HG02840 (cell line): Measurements from ENCODE around the gene LPCAT1.
"Not testable (repeated sequence)": the region's sequence is repeated elsewhere in the genome, so short reads cannot be mapped to it uniquely, and the experiment has no call there.

Experiments
- ATAC-seq: cut with Tn5 transposase; IDR thresholded peaks from one replicate; pipeline ENCODE4 v1.9.1; 2021; ENCODE audit warnings: mild to moderate bottlenecking, moderate library complexity, moderate number of reproducible peaks; ENCODE audit not compliant: unreplicated experiment, low FRiP score

Gene LPCAT1

DNA sequence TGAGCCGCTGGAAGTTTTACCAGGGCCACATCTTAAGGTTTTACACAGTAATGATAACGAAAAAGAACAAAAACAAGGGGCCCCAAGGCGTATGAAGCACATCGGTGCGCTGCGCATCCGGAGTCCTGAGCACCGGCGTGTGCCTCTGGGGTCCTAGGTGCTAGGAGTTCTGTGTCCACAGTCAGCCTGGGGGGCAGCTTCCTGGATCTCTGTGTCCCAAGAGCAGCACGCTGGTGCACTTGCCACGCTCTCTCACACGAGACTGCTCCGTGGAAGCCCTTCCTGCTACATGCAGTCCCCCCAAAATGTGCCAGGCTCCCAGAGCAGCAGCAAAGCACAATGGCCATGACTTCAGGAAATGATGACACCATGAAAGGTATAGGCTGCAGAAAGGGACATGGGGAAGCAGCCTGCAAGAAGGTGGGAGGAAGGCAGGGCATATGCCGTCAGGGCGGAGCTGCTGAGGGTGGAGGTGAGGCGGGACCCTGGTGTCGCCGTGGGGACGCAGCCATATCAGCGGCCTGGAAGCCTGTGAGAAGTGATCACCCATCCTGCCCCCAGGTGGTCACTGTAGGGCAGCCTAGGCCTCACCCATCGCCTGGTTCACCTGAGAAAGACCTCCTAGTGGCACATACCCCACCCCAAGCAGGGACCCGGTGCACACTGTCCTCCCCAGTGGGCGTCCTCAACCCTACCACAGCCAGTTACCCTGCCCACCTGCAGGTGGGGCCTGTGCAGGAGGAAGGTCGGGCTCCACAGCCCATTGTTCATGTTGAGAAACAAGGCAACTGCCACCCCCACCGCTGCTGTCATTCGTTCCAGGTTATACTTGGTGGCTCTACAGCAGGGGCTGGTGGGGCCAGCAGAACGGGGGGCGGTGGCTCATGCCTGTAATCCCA lies 54.9 kb downstream of the LPCAT1 start:
- no peak for ATAC-seq

- no peak for ATAC-seq
Observed at GRCh38 chr5:1468247-1468612, 55.5 kb downstream of the LPCAT1 start.

DNA sequence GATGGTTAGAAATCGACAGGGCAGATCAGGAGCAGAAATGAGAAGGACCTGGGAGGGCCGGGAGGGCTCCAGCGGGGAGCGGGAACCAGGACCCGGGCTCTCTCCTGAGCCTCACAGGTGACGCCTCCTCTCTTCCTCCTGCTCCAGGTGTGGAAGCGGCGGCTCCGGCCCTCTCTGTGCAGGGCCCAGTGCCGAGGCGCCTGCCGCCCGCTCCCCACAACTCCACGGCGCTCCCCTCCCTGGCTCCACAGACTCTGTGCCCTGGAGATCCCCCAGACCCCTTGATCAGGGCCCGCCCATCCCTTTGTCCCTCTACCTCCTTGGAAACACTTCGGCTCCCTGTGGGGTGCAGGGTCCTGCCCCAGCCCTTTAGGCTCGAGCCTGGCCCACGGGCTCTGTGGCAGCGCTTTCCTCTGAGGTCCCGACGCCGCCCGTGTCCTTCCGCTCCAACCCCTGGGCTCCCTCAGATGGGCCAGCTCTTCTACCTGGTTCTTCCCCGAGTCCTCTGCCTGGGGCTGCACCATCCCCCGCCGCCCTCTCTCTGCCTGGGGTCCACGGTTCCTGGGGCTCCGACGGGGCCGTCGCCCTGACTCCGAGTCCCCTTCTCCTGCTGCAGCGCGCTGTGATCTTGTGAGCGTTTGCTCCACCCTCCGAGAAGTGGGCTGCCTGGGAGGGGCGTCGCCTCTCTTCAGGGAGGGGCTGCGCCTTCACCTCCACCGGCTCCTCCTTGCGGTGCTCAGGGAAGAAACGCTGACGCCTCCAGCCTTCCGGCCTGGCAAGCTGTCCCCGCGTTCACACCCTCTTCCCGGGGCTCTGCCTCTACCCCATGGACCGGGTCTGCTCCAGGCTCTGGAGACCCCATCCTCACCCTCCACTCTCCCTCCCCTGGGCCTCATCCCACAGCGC lies 56.2 kb downstream of the LPCAT1 start:
- ATAC-seq, result no peak

DNA sequence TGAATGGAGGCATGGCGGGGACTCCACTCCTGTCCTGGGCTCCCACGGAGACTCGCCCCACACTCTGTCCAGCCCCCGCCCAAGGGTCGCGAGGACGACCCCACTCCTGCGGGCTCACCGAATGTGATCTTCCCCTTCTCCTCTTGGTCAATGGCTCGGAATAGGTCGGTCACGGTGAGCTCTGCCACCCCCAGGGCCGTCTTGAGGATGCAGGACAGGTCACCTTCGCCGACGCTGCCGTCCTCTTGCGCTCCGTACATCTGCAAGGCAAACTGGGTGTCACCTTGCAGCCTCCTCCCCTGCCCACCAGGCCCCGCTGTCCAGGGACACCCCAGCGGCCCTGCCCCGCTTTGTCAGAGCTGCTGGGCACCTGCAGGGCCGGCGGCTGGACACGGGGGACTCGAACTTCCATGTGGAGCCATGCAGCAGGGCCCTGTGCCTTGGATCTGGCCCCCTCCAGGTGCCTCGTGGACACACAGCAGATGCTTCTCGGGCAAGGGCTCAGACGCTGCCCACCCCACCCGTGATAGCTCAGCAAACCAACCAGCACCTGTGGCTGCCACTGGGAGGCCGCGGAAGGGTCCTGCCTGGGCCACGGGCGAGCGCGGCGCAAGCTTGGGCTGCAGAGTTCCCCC lies 57.0 kb downstream of the LPCAT1 start:
- ATAC-seq, result no peak

DNA sequence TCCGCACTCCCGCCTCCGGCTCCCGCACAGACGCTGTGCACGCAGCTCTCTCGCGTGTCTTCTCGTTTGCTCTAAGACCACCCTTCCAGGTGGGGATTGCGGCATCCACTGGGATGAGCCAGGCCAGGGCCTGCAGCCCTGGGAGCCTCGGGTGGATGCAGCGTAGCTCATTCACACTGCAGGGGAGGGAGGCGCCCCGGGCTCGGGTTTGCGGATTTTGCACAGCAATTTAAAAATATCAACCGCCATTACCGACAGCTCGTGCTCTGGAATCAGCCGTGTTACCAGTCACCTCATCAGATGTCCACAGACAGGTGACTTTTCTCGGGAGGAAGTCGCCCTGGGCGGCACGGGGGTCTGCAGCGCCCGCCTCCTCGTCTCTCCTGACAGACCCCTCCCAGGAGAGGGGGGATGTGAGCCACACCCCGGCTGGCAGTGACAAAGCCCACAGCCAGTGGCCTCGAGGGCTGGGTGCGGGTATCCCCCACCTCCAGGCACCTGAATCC lies 57.7 kb downstream of the LPCAT1 start:
- no peak for ATAC-seq

DNA sequence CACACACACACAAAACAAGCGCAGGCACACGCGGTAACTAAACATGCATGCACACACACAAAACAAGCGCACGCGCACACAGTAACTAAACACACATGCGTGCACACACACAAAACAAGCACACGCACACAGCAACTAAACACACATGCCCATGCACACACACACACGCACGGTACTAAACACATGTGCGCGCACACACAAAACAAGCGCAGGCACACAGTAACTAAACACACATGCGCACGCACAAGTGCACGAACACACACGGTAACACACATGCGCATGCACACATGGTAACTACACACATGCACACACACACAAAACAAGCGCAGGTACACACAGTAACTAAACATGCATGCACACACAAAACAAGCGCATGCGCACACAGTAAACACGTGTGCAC lies 58.6 kb downstream of the LPCAT1 start:
- no peak for ATAC-seq

GRCh38 chr5:1464511-1464910 lies 59.2 kb downstream of the LPCAT1 start:
- ATAC-seq, result no peak

DNA sequence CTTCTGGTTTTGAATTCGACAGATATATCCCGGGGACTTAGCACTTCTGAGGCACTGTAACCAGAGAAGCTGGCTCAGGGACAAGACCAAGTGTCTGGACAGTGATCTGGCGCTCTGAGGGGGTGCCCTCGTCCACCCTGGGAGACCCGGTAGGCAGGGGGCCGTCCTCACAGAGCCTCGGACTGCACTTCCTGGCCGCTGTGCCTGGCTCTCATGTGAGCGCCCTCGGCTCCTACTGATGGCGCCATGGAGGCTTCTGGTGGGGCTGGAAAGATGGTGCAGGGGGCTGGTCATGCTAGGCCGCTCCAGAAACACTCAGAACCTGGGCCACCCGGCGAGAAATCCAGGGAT lies 59.7 kb downstream of the LPCAT1 start:
- ATAC-seq, result no peak

DNA sequence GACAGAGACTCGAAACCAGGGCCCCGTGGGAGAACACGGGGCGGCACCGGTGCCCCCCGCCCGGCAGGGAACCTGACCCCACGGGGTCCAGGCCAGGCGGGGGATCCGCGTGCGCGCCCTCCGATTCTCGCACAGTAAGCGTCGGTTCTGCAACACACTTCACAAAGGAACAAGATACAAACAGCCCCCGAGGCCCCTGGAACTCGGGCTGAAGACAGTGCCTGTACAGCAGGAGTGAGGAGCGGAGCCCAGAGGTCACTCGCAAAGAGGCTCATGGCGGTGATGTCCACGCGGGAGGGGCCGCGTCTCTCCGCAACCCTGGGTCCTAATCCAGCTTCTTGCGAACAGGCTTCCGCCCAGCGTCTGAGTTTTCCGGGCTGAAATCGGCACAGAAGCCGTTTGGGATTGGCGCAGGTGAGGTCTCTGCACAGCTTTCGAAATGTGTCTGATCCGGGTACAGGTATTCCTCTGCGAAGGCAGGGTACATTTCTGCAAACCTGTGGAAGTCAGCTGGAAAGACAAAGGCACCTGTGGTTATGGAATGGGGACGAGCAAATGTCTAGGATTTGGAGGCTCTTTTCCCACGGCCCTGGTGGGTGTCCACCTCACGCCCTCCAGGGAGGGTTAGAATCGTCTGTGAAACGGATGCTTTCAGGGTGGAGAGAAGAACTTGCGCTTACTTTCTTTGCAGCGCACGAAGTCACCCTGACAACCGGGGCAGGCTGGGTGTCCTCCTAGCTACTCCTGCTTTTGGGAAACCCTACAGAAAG lies 60.2 kb downstream of the LPCAT1 start:
- no peak for ATAC-seq

- no peak for ATAC-seq
Observed at GRCh38 chr5:1462358-1462757, 61.4 kb downstream of the LPCAT1 start.

- ATAC-seq, result no peak
Observed at GRCh38 chr5:1461396-1461795, 62.4 kb downstream of the LPCAT1 start.

- ATAC-seq, result no peak
Observed at GRCh38 chr5:1460054-1460682, 63.6 kb downstream of the LPCAT1 start.

GRCh38 chr5:1459435-1459834 lies 64.3 kb downstream of the LPCAT1 start:
- not testable (repeated sequence) for ATAC-seq

DNA sequence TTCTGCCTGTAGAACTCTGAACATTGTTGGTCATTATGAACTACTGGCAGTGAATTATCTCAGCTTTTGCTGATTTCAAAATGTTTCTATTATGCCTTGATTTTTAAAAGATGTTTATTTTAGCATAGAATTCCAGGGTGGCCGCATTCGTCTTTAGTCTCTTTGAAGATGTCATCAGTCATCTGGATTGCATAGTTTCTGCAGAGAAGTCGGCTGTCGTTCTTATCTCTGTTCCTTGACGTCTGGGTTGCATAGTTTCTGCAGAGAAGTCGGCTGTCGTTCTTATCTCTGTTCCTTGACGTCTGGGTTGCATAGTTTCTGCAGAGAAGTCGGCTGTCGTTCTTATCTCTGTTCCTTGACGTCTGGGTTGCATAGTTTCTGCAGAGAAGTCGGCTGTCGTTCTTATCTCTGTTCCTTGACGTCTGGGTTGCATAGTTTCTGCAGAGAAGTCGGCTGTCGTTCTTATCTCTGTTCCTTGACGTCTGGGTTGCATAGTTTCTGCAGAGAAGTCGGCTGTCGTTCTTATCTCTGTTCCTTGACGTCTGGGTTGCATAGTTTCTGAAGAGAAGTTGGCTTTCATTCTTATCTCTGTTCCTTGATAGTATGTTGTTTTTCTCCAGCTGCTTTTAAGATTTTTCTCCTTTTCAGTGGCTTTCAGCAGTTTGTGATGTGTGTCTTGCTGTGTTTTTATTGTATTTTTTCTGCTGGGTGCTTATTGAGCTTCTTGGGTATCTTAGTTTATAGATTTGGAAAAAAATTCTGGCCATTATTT lies 67.5 kb downstream of the LPCAT1 start:
- not testable (repeated sequence) for ATAC-seq

DNA sequence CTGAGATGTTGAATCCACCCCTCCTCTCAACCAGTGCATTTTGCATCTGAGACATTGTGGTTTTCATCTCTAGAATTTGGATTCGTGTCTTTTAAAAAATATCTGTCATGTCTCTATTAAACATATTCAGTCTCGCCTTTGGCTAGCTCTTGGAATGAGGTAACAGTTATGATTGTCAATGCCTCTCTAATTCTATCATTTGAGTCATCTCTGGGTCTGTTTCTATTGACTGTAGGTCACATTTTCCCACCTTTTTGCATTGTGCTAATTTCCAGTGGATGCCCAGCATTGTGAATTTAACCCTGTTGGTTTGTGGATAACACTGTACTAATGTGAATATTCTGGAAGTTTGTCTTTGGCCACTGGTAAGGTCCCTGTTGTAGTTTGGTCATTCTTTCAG lies 70.1 kb downstream of the LPCAT1 start:
- no peak for ATAC-seq

- no peak for ATAC-seq
Observed at GRCh38 chr5:1449081-1449630, 74.6 kb downstream of the LPCAT1 start.

- no peak for ATAC-seq
Observed at GRCh38 chr5:1448511-1449011, 75.2 kb downstream of the LPCAT1 start.

DNA sequence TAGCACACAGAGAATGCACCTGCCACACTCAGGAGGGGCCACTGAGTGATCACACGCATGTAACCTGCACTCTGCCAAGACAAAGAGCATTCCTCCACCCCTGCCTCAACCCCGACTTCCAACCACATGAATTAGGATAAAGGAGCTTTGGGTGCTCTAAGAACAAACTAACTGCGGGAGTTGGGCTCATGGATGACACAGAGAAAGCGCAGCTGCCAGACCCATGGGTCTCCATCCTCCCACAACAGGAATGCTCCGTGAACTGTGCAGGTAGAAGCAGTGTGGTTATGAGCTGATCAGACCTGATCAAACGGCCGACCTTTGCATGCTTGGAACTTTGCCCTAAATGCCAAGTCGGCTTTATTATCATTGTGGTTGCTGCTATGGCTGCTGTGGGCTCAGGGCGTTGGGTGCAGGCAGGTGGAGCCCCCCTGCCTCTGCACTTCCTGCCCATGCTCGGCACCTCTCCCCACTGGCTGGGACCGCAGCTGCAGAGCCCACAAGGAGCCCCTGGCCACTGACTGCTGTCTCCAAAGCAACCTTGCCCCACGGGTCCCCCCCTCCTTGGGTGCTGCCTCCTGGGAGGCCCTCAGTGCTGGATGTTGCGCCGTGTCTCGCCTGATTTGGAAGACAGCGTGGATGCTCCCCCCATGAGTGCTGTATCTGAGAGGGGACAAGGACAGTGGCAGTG lies 75.9 kb downstream of the LPCAT1 start:
- ATAC-seq, result no peak
